ENCODE measurements around the gene ERC1.

GRCh38 chr12:1078002-1078401, 87.0 kb downstream of the ERC1 start:
- no peak for TF ChIP-seq CTCF (IDR thresholded peaks at IDR 0.05; ENCODE audit: low read length)
- TF ChIP-seq EZH2 (IDR thresholded peaks at IDR 0.05; ENCODE audit: borderline replicate concordance, low read length), result no peak

Measured in OCI-LY1 (cell line).